HG02610 (cell line): ENCODE data around the gene LRRC28.
A peak's percentile ranks its signal among the peaks of the same experiment; 100 is the strongest.

Source experiments
- ATAC-seq: cut with Tn5 transposase; IDR thresholded peaks from one replicate; pipeline ENCODE4 v1.9.1; 2021; ENCODE audit warnings: mild to moderate bottlenecking, moderate library complexity; ENCODE audit not compliant: unreplicated experiment

LRRC28 gene

GRCh38 chr15:99248000-99248715 lies 3.1 kb upstream of the LRRC28 start:
- ATAC-seq: no peak

DNA sequence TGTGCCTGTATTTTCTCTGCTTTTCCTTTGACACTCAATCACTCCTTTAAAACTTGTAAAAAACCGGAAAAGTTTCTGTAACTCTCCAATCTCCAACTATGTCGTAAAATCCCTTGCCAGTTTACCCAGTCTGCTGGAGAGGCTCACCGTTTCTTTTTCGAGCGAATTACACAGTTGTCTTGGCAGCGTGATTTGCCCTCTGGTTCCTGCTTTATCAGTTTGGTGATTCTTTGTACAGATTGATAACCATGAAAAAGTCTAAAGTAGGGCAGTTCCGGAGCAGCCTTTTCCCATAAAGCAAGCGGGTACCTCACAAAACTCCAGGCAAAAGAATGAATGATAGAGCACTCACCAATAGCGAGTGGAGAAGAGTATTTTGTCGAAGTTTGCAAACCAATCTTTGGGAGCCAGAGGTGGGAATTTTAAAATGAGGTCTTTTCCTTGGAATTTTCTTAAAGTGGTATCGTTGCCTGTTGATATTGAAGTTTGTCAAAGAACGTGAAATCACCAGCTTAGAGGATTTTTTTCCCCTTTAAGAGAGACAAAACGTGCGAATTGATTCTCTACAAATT lies 1.9 kb upstream of the LRRC28 start, which contains the start of gene TTC23:
Gene TTC23 (minus strand): TSS at position 312 of the 572 bp plus-strand sequence. CDS start 20,869 bp downstream, outside the sequence.
- no peak for ATAC-seq

GRCh38 chr15:99250001-99250400 lies 1.3 kb upstream of the LRRC28 start:
- ATAC-seq: no peak

DNA sequence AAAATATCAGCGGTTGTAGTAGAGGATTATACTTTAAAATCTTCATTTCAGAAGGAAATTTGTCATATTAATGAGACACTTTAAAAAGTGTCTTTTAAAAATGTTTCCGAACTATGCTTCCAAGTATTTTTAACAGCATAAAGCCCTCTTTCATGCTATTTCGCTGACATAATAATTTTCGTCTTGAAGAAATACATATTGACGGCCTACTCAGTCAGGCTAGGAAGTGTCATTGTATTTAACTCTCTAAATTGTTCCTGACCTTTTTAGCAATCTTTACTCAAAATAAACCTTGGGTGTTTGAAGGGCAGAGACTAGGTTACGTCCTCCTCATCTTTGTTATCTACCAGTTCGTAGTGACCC lies 806 bp upstream of the LRRC28 start:
- ATAC-seq: no peak

DNA sequence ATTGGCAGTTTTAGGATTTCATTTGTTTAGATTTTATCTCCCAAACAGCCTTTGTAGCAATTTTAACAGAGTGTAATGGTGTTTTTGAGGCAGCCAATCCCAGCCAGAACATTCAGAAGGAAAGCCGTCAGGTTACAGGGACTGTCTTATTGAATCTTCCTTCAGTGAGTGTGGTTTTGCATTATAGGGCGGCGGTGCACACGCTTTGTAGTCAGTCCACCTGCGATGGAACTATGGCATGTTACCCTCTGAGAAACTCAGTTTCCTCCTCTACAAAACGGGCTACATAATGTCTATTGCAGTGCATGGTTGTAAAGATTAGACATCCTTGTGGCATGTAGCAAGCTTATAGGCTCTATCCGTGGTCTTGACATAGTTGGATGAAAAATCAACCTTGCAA lies 1.0 kb downstream of the LRRC28 start:
- no peak for ATAC-seq

DNA sequence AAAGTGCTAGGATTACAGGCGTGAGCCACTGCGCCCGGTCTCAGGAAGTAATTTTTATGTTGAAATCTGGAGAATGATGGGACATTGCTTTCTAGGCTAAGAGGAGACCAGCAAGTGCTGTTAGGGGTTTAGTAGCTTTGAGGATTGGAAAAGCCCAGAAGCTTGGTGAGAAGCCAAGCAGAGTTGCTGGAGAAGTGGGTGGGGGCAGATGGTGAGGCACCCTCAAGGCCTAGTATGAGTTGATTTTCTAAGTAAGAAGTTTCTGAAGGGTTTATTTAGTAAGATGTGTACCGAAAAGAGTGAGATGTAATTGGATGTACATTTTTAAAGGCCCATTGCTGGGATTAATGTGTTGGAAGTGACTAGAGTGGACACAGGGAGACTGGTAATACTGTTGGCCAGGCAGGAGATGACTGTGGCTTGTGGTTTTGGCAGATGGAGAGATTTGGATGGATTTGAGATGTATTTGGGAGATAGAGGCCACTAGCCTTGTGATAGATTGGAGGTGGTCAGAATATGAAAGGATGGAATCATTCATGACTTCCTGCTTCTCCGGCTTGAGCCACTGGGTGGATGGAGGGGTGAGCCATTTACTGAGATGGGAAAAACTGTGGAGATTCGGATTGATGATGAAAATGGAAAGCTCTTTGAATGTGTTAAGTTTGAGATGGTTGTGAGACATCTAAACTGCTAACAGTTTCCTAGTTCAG lies 2.3 kb downstream of the LRRC28 start:
- no peak for ATAC-seq

- no peak for ATAC-seq
These were observed 5.9 kb downstream of the LRRC28 start for GRCh38 chr15:99257107-99257750.

DNA sequence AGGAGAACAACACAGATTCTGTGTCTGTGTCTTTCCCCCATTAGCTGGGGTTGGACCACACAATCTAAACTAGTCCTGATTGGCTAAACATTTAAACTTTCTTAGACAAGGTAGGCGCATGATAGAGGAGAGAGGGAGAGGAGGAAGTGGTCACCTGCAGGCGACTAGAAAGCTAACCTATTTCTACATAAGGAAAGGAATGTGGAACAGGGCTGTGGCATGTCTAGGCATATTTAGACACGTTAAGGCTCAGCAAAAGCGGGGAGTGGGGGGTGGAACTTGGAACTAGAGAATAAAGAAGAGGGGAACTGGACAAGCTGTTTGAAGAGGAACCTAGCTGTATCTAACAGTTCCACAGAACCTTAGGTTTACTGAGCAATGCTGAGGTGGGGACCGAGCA lies 12.8 kb downstream of the LRRC28 start:
- no peak for ATAC-seq

DNA sequence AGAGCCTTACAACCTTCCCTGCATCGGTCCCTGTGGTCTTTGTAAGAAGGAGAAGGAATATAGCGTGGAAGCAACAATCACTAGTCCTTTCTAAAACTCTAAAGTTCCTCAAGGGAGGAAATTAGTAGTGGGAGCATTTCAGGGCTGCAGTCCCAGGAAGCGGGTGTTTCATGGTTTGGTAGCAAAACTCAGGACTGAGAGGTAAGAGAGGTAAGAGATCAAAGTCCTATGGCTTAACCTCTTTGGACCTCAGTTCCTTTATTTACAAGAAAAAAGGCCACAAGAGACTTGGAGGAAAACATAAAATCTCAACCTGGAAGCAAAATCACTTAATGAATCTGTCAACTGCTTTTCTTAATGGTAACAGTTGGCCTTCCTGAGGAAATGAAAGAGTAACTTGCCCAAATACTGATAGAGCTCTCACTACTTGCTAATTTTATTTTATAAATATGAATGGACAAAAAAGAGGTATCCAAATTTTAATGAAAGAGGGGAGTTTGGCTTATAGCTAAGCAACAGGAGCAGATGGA lies 14.3 kb downstream of the LRRC28 start:
- no peak for ATAC-seq

GRCh38 chr15:99267957-99268356 lies 16.7 kb downstream of the LRRC28 start:
- ATAC-seq: no peak

GRCh38 chr15:99268431-99268830 lies 17.1 kb downstream of the LRRC28 start:
- ATAC-seq: no peak

GRCh38 chr15:99273801-99274200 lies 22.5 kb downstream of the LRRC28 start:
- ATAC-seq: no peak

GRCh38 chr15:99275061-99275460 lies 23.8 kb downstream of the LRRC28 start:
- ATAC-seq: no peak

DNA sequence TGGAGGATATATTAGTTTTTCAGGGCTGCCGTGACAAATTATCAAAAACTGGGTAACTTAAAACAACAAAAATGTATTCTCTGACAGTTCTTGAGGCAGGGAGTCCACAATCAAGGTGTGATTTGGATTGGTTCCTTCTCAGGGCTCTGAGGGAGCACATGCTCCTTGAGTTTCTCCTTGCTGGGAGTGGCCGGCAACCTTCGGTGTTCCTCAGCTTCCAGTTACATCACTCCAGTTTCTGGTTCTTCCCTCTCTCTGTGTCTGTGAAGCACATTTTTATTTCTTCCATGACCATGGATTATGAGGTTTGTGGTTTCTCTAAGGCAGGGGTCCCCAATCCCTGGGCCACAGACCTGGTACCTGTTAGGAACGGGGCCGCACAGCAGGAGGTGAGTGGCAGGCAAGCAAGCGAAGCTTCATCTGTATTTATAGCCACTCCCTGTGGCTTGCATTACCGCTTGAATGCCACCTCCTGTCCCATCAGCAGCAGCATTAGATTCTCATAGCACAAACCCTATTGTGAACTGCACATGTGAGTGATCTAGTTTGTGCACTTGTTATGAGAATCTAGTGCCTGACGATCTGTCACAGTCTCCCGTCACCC lies 24.3 kb downstream of the LRRC28 start:
- peak; percentile 60 for ATAC-seq

GRCh38 chr15:99279290-99279689 lies 28.0 kb downstream of the LRRC28 start:
- ATAC-seq: no peak

DNA sequence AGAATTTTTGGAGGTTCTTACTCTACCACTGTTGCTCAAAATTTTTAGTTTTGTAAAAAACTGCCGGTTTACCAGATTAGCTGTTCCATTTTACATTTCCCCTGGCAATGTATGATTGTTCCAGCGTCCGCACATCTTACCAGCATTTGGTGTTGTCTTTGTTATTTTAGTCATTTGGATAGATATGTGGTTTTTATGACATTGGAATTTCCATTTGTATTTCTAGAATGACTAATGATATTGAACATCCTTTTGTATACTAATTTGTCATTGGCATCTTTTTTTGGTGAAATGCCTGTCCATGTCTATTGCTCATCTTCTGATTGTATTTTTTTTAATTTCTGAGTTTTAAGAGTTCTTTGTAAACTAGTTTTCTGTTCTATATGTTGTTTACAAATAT lies 28.5 kb downstream of the LRRC28 start:
- ATAC-seq: no peak

- ATAC-seq: no peak
These were observed 30.8 kb downstream of the LRRC28 start for GRCh38 chr15:99282121-99282520.

DNA sequence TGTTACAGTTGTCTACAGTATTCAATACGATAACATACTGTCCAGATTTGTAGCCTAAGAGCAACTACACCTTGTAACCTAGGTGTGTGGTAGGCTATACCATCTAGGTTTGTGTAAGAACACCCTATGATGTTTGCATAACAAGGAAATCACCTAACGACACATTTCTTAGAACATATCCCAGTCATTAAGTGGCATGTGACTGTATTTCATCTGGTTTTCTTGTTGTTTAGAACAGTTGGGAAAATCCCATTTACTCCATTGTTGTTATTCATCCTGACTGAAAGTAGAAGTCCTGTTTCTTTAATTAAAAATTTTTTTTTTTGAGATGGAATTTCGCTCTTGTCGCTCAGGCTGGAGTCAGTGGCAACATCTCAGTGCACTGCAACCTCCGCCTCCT lies 31.3 kb downstream of the LRRC28 start:
- ATAC-seq: no peak

- ATAC-seq: no peak
These were observed 32.4 kb downstream of the LRRC28 start for GRCh38 chr15:99283717-99284116.

DNA sequence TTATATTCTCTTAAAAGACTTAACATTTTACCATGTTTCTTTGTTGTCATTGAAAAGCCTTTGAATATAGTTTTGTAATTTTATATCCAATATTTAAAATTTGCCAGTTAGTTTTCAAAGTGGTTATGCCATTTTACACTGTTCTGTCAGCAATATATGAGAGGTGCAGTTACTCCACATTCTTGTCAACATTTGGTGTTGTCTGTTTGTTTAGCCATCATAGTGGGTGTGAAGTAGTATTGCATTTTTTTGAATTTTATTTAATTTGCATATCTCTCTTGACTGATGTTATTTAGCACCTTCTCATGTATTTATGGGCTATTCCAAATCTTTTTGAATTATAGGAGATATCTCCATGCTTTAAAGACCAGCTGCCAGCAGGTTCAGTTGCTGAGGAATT lies 40.4 kb downstream of the LRRC28 start:
- ATAC-seq: no peak

DNA sequence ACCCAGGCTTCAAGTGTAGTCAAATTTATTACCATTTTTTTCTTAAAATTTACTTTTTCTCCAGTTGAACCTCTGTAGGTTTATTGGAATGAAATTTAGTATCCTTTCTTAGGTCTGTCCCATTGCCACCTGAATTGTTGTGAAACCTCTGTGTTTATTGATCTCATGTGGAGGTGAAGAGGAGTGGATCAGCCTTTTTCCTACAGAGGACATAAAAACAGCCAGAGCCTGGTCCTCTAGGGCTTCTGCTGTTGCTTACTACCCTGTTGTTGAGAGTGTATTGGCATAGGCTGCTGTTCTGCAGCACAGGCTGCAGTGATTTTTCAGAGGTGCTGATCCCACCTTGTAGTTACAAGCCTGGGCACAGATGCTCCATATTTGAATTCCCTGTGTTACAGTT lies 44.6 kb downstream of the LRRC28 start:
- ATAC-seq: no peak
